SK-N-SH (cell line): Measurements from ENCODE around the gene AKAP17A. TPM values are rescaled to one million over a fixed set of nuclear protein-coding genes. Genes with fewer than 3 reads are reported as not detected.
"Not testable (repeated sequence)": the region's sequence is repeated elsewhere in the genome, so short reads cannot be mapped to it uniquely, and the experiment has no call there.

ENCODE experiments used
- CTCF ChIA-PET: fragments of 300-600, 350-600 bp; formaldehyde crosslinking; extraction: SDS; loops from one replicate; lab custom pipeline; 2021; lab: Yijun Ruan, JAX
- POLR2A ChIA-PET: fragments of 350-600 bp; sonication (Branson Sonifier 250); formaldehyde crosslinking; extraction: SDS; loops from one replicate; lab custom pipeline; 2020; ENCODE audit warnings: antibody characterized with exemption, inconsistent platforms; lab: Yijun Ruan, JAX
- DNase-seq: peaks from one replicate; pipeline ENCODE4 v3.0.0; 2012
- H2AFZ ChIP-seq: fragments of 200-600 bp; sonication (generic); 2 replicates; pipeline ENCODE4 v1.8.1; 2016; ENCODE audit warnings: antibody characterized with exemption, mild to moderate bottlenecking, low read depth
- H3F3A ChIP-seq: fragments of 200-600 bp; sonication (generic); replicated peaks from 2 replicates; pipeline ENCODE3; 2016; ENCODE audit warnings: antibody characterized with exemption, mild to moderate bottlenecking; ENCODE audit not compliant: insufficient read depth
- H3K27ac ChIP-seq, 2 experiments: fragments of 200-500 bp in 1 of 2; fragments of 200-600 bp in 1 of 2; sonication (Bioruptor generic) in 1 of 2; sonication (generic), shearing (Covaris generic) in 1 of 2; 2 replicates each; pipeline versions ENCODE4 v1.5.1 to v1.6.1; 2014 to 2016; ENCODE audit warnings: low read depth in 2 of 2, inconsistent platforms in 1 of 2, low read length in 1 of 2, mild to moderate bottlenecking in 1 of 2, mixed read lengths in 1 of 2
- H3K27me3 ChIP-seq: fragments of 200-600 bp; sonication (generic), shearing (Covaris generic); 2 replicates; pipeline ENCODE4 v1.6.1; 2016; ENCODE audit warnings: mixed run types; ENCODE audit not compliant: insufficient read depth
- H3K36me3 ChIP-seq, 2 experiments: fragments of 200-500 bp in 1 of 2; fragments of 200-600 bp in 1 of 2; sonication (Bioruptor generic) in 1 of 2; sonication (generic) in 1 of 2; replicated peaks in 1 of 2; 2 replicates each; pipeline versions ENCODE3 to v1.5.1; 2014 to 2016; ENCODE audit warnings: low read length in 1 of 2, mild to moderate bottlenecking in 1 of 2; ENCODE audit not compliant: insufficient read depth in 2 of 2, control insufficient read depth in 1 of 2
- H3K4me1 ChIP-seq, 2 experiments: fragments of 200-500 bp in 1 of 2; fragments of 200-600 bp in 1 of 2; sonication (Bioruptor generic) in 1 of 2; sonication (generic), shearing (Covaris generic) in 1 of 2; 2 replicates each; pipeline versions ENCODE4 v1.5.1 to v1.6.1; 2014 to 2016; ENCODE audit warnings: low read depth in 1 of 2, low read length in 1 of 2, mixed run types in 1 of 2; ENCODE audit not compliant: insufficient read depth in 2 of 2, control insufficient read depth in 1 of 2
- H3K4me2 ChIP-seq: fragments of 200-600 bp; sonication (generic), shearing (Covaris generic); 2 replicates; pipeline ENCODE4 v1.6.1; 2017; ENCODE audit warnings: mixed run types
- H3K4me3 ChIP-seq, 2 experiments: fragments of 200-500 bp in 1 of 2; fragments of 200-600 bp in 1 of 2; sonication (Bioruptor generic) in 1 of 2; sonication (generic), shearing (Covaris generic) in 1 of 2; 2 replicates each; pipeline versions ENCODE4 v1.5.1 to v1.8.1; 2014 to 2016; ENCODE audit warnings: low read depth in 2 of 2, inconsistent platforms in 1 of 2, low read length in 1 of 2, mild to moderate bottlenecking in 1 of 2, mixed read lengths in 1 of 2, moderate library complexity in 1 of 2
- H3K79me2 ChIP-seq: fragments of 200-600 bp; sonication (generic); 2 replicates; pipeline ENCODE4 v1.8.1; 2017; ENCODE audit warnings: mild to moderate bottlenecking; ENCODE audit not compliant: insufficient read depth
- H3K9ac ChIP-seq: fragments of 200-600 bp; sonication (generic); 2 replicates; pipeline ENCODE4 v1.6.1; 2017; ENCODE audit warnings: mixed run types
- H3K9me2 ChIP-seq: fragments of 200-600 bp; sonication (generic); 2 replicates; pipeline ENCODE4 v1.6.1; 2017; ENCODE audit warnings: mixed run types
- H3K9me3 ChIP-seq: fragments of 200-600 bp; sonication (generic); 2 replicates; pipeline ENCODE4 v1.6.1; 2017; ENCODE audit warnings: mixed run types, mild to moderate bottlenecking, moderate library complexity
- H4K20me1 ChIP-seq: fragments of 200-600 bp; sonication (generic); 2 replicates; pipeline ENCODE4 v1.6.1; 2017; ENCODE audit warnings: mild to moderate bottlenecking, mixed run types; ENCODE audit not compliant: insufficient read depth
- EZH2phosphoT487 ChIP-seq: fragments of 200-600 bp; sonication (generic); IDR thresholded peaks from 2 replicates; pipeline ENCODE4 v1.6.1; 2017; ENCODE audit warnings: low read depth, mixed run types, mild to moderate bottlenecking, antibody characterized with exemption, moderate library complexity, borderline replicate concordance
- FOXJ3 ChIP-seq: sonication (generic); formaldehyde crosslinking; IDR thresholded peaks from 2 replicates; pipeline ENCODE4 v1.5.1; 2020; ENCODE audit warnings: mild to moderate bottlenecking, missing genetic modification reagents
- GATA2 ChIP-seq: sonication (generic); formaldehyde crosslinking; IDR thresholded peaks from 2 replicates; pipeline ENCODE4 v1.5.0; 2020; ENCODE audit warnings: mild to moderate bottlenecking, missing genetic modification reagents
- MXI1 ChIP-seq: IDR thresholded peaks from 2 replicates; pipeline ENCODE4 v1.6.1; 2012; ENCODE audit warnings: mild to moderate bottlenecking, low read depth, low read length, improper control_type of control experiment
- PBX3 ChIP-seq: IDR thresholded peaks from 2 replicates; pipeline ENCODE4; 2012
- RCOR1 ChIP-seq: fragments of 150-350 bp; IDR thresholded peaks from 2 replicates; pipeline ENCODE4 v1.6.1; 2017; ENCODE audit warnings: antibody characterized with exemption, low read length
- RFX5 ChIP-seq: IDR thresholded peaks from 2 replicates; pipeline ENCODE4 v1.6.1; 2012; ENCODE audit warnings: mild to moderate bottlenecking, improper control_type of control experiment, low read length
- USF2 ChIP-seq: fragments of 150-350 bp; IDR thresholded peaks from 2 replicates; pipeline ENCODE4 v1.6.1; 2017; ENCODE audit warnings: antibody characterized with exemption, low read length, low read depth, borderline replicate concordance
- WGBS: methylation state at CpG from one replicate; pipeline ENCODE4 v1.1.6; 2017; ENCODE audit warnings: low lambda C conversion rate; 5-methylcytosine and 5-hydroxymethylcytosine counted together
- polyA plus RNA-seq, 3 experiments: library from polyadenylated mRNA; depleted of rRNA; stranded (reverse); fragments of >200 nt; gene quantifications; 2 replicates each; pipeline ENCODE4 v1.2.3, GENCODE V29; 2012

The AKAP17A gene
- polyA plus RNA-seq, 1 of the 3 experiments (the other 2 are of a cell fraction) = 43.8 TPM

GRCh38 chrX:1623691-1624090 lies 32.3 kb downstream of the AKAP17A start:
- Histone ChIP-seq H3F3A (no peaks in the 10 kb centered on the region), H3K4me2 (no peak overlapping the region), H3K9ac (no peak overlapping the region), H3K27me3 (peaks cover 6% of the 10 kb centered on the region; the same call in 1 of the 2 replicates), H3K9me3 (no peaks in the 10 kb centered on the region), H3K27ac (no peak overlapping the region), H3K79me2 (no peaks in the 10 kb centered on the region), H3K36me3 (no peaks in the 10 kb centered on the region), H2AFZ (no peak overlapping the region), H4K20me1 (no peaks in the 10 kb centered on the region), H3K9me2 (no peaks in the 10 kb centered on the region), H3K4me3 (no peak overlapping the region), H3K4me1 (no peaks in the 10 kb centered on the region)
- no peak for DNase-seq
- TF ChIP-seq USF2 (no peak), RCOR1 (no peak), GATA2 (no peak), EZH2phosphoT487 (no peak), RFX5 (no peak), FOXJ3 (CRISPR knock-in tag) (no peak), PBX3 (no peak), MXI1 (no peak)
- WGBS = 39% methylated on average over 18 of the region's 21 CpGs
- ChIA-PET POLR2A (no interaction called here), CTCF (no interaction called here)

- H3K9me3 ChIP-seq, H3K4me3 ChIP-seq, CTCF ChIA-PET, H3K36me3 ChIP-seq, POLR2A ChIA-PET, H3K9me2 ChIP-seq, H3K4me1 ChIP-seq, H4K20me1 ChIP-seq, H3K27ac ChIP-seq, H3K9ac ChIP-seq, H2AFZ ChIP-seq, H3F3A ChIP-seq, H3K4me2 ChIP-seq, DNase-seq, H3K79me2 ChIP-seq: not testable (repeated sequence)
- H3K27me3 ChIP-seq = peaks cover 13% of the 10 kb centered on the region; the same call in 1 of the 2 replicates
- WGBS = 8% methylated on average over 12 of the region's 14 CpGs
Measured at GRCh38 chrX:1624158-1624860, 32.9 kb downstream of the AKAP17A start.

- H3K36me3 ChIP-seq, POLR2A ChIA-PET, H3K9ac ChIP-seq, H4K20me1 ChIP-seq, H3F3A ChIP-seq, H3K9me2 ChIP-seq, H2AFZ ChIP-seq, H3K4me3 ChIP-seq, H3K79me2 ChIP-seq, CTCF ChIA-PET, H3K27ac ChIP-seq, DNase-seq, H3K9me3 ChIP-seq, H3K4me1 ChIP-seq, H3K4me2 ChIP-seq: not testable (repeated sequence)
- 27% methylated on average over 6 of the region's 7 CpGs for WGBS
- H3K27me3 ChIP-seq = peaks cover 18% of the 10 kb centered on the region; the same call in 1 of the 2 replicates
Measured at GRCh38 chrX:1624861-1625215, 33.4 kb downstream of the AKAP17A start.
